ENCODE data around the gene PARD3B.

GRCh38 chr2:205585449-205586383 lies 1040.4 kb downstream of the PARD3B start:
- TF ChIP-seq CTCF (IDR thresholded peaks at IDR 0.05) (no peak), POLR2A (IDR thresholded peaks at IDR 0.05) (no peak)
